IPS DF 6.9 (cell line): ENCODE data around the gene VAV2.
A peak's percentile ranks its signal among the peaks of the same experiment; 100 is the strongest.

Experiments
- DNase-seq: peaks from one replicate; pipeline ENCODE4 v3.0.0-alpha.2; 2013; ENCODE audit warnings: low read depth, low spot score
- H3K27ac ChIP-seq: one replicate; pipeline ENCODE4 v1.5.1; 2013; ENCODE audit warnings: low read length, control low read depth
- H3K27me3 ChIP-seq: 2 replicates; pipeline ENCODE4 v1.6.1; 2013; ENCODE audit warnings: mild to moderate bottlenecking, low read length; ENCODE audit not compliant: control insufficient read depth, insufficient read depth
- H3K36me3 ChIP-seq: 2 replicates; pipeline ENCODE4 v1.6.1; 2013; ENCODE audit warnings: low read length; ENCODE audit not compliant: control insufficient read depth, insufficient read depth
- H3K4me1 ChIP-seq: 2 replicates; pipeline ENCODE4 v1.6.1; 2013; ENCODE audit warnings: low read length; ENCODE audit not compliant: control insufficient read depth, insufficient read depth
- H3K4me3 ChIP-seq: 2 replicates; pipeline ENCODE4 v1.5.1; 2013; ENCODE audit warnings: mild to moderate bottlenecking, low read length
- H3K9me3 ChIP-seq: 2 replicates; pipeline ENCODE4 v1.6.1; 2013; ENCODE audit warnings: low read length, inconsistent platforms; ENCODE audit not compliant: control insufficient read depth, insufficient read depth
- WGBS: extraction: QIAGEN DNeasy Blood & Tissue Kit; methylation state at CpG from one replicate; pipeline ENCODE4 v1.1.7; 2013; ENCODE audit warnings: mixed read lengths, missing lambda C conversion rate; ENCODE audit not compliant: insufficient read length, insufficient coverage; 5-methylcytosine and 5-hydroxymethylcytosine counted together

The VAV2 gene

GRCh38 chr9:133784731-133785561 is 207.2 kb downstream of the VAV2 start:
- no CpG with 5 or more reads among the region's 25 CpGs for WGBS
- Histone ChIP-seq H3K4me3 (no peak overlapping the region), H3K36me3 (peaks cover 7% of the 10 kb centered on the region; the same call in 1 of the 2 replicates), H3K4me1 (peaks cover 2% of the 10 kb centered on the region; the same call in 1 of the 2 replicates), H3K27me3 (no peaks in the 10 kb centered on the region), H3K27ac (no peak overlapping the region), H3K9me3 (no peaks in the 10 kb centered on the region)
- DNase-seq, result no peak

DNA sequence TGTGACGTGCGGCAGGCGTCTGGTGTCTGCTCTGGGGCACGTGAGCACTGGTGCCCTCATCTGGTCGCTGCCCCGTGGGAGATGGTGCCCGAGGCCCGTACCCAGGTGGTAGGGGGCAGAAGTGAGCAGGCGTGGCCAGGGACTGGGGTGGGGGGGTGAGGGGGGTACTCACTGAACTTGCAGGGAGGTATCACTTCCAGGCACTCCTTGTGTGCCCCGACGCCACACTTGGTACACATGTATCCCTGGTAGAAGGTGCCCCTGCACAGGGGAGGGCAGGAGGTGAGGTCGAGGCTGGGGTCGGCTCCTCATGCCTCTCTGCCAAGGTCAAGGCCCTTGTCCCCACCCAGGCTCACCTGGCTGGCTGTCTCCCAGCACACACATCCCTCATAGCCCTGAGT is 208.8 kb downstream of the VAV2 start:
- Histone ChIP-seq H3K4me1 (peaks cover 2% of the 10 kb centered on the region; the same call in 1 of the 2 replicates), H3K36me3 (peaks cover 7% of the 10 kb centered on the region; the same call in 1 of the 2 replicates)
- whole genome bisulfite sequencing, result no CpG with 5 or more reads among the region's 13 CpGs

GRCh38 chr9:133782157-133783130 is 209.7 kb downstream of the VAV2 start:
- no CpG with 5 or more reads among the region's 16 CpGs for WGBS
- no peaks in the 10 kb centered on the region for H3K27me3 ChIP-seq
- H3K4me3 ChIP-seq, result no peak overlapping the region
- peaks cover 7% of the 10 kb centered on the region; the same call in 1 of the 2 replicates for H3K36me3 ChIP-seq
- DNase-seq, result peak; percentile 52
- H3K9me3 ChIP-seq, result no peaks in the 10 kb centered on the region
- H3K4me1 ChIP-seq, result no peaks in the 10 kb centered on the region; the same call in 1 of the 2 replicates
- H3K27ac ChIP-seq, result no peak overlapping the region

More for the DNA sequence above, 208.8 kb downstream of the VAV2 start:
- Histone ChIP-seq H3K27ac (no peak overlapping the region), H3K4me3 (no peak overlapping the region), H3K9me3 (no peaks in the 10 kb centered on the region), H3K27me3 (no peaks in the 10 kb centered on the region)
- no peak for DNase-seq

DNA sequence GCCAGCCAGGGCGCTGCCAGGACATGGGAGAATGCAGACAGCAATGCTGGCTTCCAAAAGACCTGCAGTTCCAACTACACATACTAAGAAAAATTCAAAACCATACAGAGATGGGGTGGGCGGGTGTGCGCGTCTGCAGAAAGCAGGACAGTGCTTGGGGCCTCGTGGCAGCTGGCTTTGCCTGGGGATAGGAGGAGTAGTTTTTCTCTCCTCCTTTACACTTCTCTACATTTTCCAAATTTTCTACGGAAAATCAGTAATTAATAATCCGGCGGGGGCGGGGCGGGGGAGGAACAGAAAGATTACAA is 210.3 kb downstream of the VAV2 start:
- no peaks in the 10 kb centered on the region for H3K4me1 ChIP-seq
- WGBS, result no CpG with 5 or more reads among the region's 10 CpGs
- peaks cover 7% of the 10 kb centered on the region; the same call in 1 of the 2 replicates for H3K36me3 ChIP-seq
- no peaks in the 10 kb centered on the region for H3K9me3 ChIP-seq
- H3K4me3 ChIP-seq, result no peak overlapping the region
- no peaks in the 10 kb centered on the region for H3K27me3 ChIP-seq
- DNase-seq, result no peak
- no peak overlapping the region for H3K27ac ChIP-seq

DNA sequence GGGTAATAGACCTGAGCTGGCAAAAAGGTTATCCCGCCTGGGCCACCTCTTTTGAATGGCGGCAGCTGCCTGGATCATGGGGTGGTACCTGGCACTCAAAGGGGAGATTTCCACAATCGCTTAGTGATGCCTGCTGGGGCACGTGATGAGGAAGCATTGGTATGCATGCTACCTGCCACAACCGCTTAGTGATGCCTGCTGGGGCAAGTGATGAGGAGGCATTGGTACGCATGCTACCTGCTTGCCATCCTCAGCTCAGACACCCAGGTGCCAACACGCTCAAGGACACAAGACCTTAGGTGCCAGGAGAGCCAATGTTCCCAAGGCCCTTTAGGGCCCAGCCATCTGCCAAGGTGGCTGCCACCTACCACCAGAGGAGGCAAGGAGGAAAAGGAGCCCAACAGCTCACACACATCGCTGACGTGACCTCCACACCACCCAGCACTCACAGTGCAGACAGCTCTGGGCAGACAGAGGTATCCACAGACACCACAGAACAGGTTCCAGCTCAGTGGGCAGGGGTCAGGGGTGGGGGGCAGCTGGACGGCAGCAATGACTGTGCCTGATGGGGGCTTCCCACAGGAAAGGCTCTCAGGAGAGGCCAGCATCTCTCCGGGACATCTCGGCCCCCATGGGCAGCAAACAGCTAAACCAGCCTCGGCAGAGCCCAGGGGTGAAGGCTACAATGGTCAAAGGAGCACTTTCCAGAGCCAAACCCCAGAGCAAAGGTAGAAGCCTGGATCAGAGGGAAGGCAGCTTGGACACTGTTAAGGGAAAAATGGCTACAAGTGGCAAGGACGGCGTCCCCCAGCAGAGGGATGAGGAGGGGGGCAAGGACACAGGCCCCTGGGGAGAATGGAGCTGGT is 210.9 kb downstream of the VAV2 start:
- WGBS, result no CpG with 5 or more reads among the region's 15 CpGs
- Histone ChIP-seq H3K27me3 (no peaks in the 10 kb centered on the region), H3K27ac (no peak overlapping the region), H3K4me1 (no peaks in the 10 kb centered on the region), H3K9me3 (no peaks in the 10 kb centered on the region), H3K36me3 (peaks cover 7% of the 10 kb centered on the region; the same call in 1 of the 2 replicates), H3K4me3 (no peak overlapping the region)
- no peak for DNase-seq

- Histone ChIP-seq H3K4me3 (no peak overlapping the region), H3K27me3 (no peaks in the 10 kb centered on the region), H3K27ac (no peak overlapping the region), H3K4me1 (no peaks in the 10 kb centered on the region), H3K36me3 (peaks cover 2% of the 10 kb centered on the region; the same call in 1 of the 2 replicates), H3K9me3 (no peaks in the 10 kb centered on the region)
- DNase-seq, result no peak
- no CpG with 5 or more reads among the region's 15 CpGs for WGBS
Measured at GRCh38 chr9:133780404-133780945, 211.6 kb downstream of the VAV2 start.

DNA sequence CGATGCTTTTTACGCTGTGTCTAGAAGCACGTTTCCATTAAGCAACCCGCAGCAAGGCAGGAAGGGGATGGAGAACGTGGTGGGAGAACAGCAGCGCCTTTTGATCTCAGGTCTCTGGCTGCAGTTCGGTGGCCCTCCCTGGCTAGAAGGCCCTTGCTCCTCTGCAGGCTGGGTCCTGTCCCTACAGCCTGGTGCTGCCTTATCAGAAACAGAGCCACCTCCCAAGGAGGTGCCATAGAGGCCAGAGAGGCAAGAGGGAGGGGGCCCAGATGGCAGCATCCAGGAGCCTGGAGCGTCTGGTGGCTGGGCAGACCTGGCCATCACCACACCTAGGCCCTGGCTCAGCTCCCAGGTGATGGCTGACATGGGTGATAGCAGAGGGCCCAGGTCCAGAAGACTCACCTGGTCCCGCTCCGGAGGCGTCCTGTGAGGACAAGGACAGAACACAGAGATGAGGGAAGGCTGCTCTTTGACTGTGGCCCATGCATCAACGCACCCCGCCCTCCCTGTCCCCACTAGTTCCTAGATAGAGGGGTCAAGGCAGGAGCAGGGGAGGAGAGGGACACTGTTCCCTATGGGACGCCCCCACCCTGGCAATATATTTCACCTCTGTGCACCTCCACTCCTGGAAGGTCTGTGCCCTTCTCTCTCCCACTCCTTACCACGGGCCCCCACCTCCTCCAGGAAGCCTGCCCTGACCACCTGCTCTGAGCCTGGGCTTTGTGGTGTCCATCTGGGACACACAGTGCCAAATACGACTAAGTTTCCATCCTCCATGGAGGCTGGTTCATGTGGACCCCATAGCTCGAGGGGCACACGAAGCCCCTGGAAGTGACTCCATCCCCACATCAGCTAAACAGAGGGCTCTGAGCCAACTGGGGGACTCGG is 212.4 kb downstream of the VAV2 start:
- Histone ChIP-seq H3K9me3 (no peaks in the 10 kb centered on the region), H3K27me3 (no peaks in the 10 kb centered on the region), H3K4me3 (no peak overlapping the region), H3K27ac (no peak overlapping the region), H3K4me1 (no peaks in the 10 kb centered on the region), H3K36me3 (peaks cover 5% of the 10 kb centered on the region; the same call in 1 of the 2 replicates)
- no peak for DNase-seq
- no CpG with 5 or more reads among the region's 19 CpGs for WGBS

DNA sequence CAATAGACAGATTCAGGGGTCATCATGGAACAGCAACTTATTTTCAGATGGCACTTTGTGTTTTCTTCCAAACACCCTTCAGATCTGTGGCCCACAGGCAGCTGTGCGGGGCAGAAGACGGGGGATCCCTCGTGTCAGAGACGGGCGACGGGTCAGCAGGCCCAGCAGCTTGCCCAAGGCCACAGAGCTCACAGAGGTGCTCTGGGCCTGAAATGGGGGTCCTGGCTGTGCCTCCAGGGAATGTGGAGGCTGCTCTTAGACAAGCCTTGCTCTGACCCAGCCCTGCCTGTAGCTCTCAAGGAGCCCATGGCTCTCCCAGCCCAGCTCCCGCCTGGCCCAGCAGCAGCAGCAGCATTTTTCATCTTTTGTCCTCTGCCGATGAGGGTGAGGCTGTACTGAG is 213.0 kb downstream of the VAV2 start:
- no peaks in the 10 kb centered on the region for H3K4me1 ChIP-seq
- no peaks in the 10 kb centered on the region for H3K9me3 ChIP-seq
- peaks cover 6% of the 10 kb centered on the region; the same call in 1 of the 2 replicates for H3K36me3 ChIP-seq
- WGBS, result no CpG with 5 or more reads among the region's 8 CpGs
- H3K4me3 ChIP-seq, result no peak overlapping the region
- DNase-seq, result no peak
- no peaks in the 10 kb centered on the region for H3K27me3 ChIP-seq
- H3K27ac ChIP-seq, result no peak overlapping the region

- Histone ChIP-seq H3K27ac (no peak overlapping the region), H3K36me3 (peaks cover 6% of the 10 kb centered on the region; the same call in 1 of the 2 replicates), H3K27me3 (no peaks in the 10 kb centered on the region), H3K4me3 (no peak overlapping the region), H3K9me3 (no peaks in the 10 kb centered on the region), H3K4me1 (no peaks in the 10 kb centered on the region)
- DNase-seq, result no peak
- no CpG with 5 or more reads among the region's 20 CpGs for WGBS
Measured at GRCh38 chr9:133778336-133779013, 213.6 kb downstream of the VAV2 start.
